ENCODE results near the gene SNAI1.
"Not testable (repeated sequence)": the region's sequence is repeated elsewhere in the genome, so short reads cannot be mapped to it uniquely, and the experiment has no call there.

SNAI1 gene

GRCh38 chr20:49964964-49965780, 17.6 kb upstream of the SNAI1 start:
- no peak for DNase-seq

- no peak for DNase-seq
Measured at GRCh38 chr20:49965781-49966305, 16.9 kb upstream of the SNAI1 start.

- no peak for DNase-seq
Measured at GRCh38 chr20:49966861-49967260, 15.9 kb upstream of the SNAI1 start.

GRCh38 chr20:49969234-49969633, 13.5 kb upstream of the SNAI1 start:
- no peak for DNase-seq

GRCh38 chr20:49969946-49970345, 12.8 kb upstream of the SNAI1 start:
- no peak for DNase-seq

GRCh38 chr20:49970498-49970897, 12.3 kb upstream of the SNAI1 start:
- DNase-seq: no peak

- no peak for DNase-seq
Measured at GRCh38 chr20:49973981-49974380, 8.8 kb upstream of the SNAI1 start.

- no peak for DNase-seq
Measured at GRCh38 chr20:49976542-49976941, 6.2 kb upstream of the SNAI1 start.

GRCh38 chr20:49977740-49978139, 5.0 kb upstream of the SNAI1 start:
- DNase-seq: not testable (repeated sequence)

GRCh38 chr20:49978685-49979029, 4.1 kb upstream of the SNAI1 start:
- DNase-seq: no peak

GRCh38 chr20:49979030-49979832, 3.5 kb upstream of the SNAI1 start:
- peak; percentile 42 for DNase-seq

GRCh38 chr20:49980140-49981008, 2.4 kb upstream of the SNAI1 start:
- no peak for DNase-seq

- DNase-seq: no peak
Measured at GRCh38 chr20:49981218-49982071, 1.3 kb upstream of the SNAI1 start.

- DNase-seq: no peak
Measured at GRCh38 chr20:49982072-49982345, 771 bp upstream of the SNAI1 start.

GRCh38 chr20:49983123-49983847, 505 bp downstream of the SNAI1 start:
- DNase-seq: no peak

GRCh38 chr20:49983848-49984408, 1.1 kb downstream of the SNAI1 start:
- no peak for DNase-seq

- DNase-seq: no peak
Measured at GRCh38 chr20:49984426-49985153, 1.8 kb downstream of the SNAI1 start.

GRCh38 chr20:49985157-49985556, 2.4 kb downstream of the SNAI1 start:
- DNase-seq: no peak

GRCh38 chr20:49985617-49986016, 2.8 kb downstream of the SNAI1 start:
- no peak for DNase-seq

- DNase-seq: no peak
Measured at GRCh38 chr20:49986049-49986448, 3.3 kb downstream of the SNAI1 start.

Measured in central memory CD4-positive, alpha-beta T cell (primary cell).